Thoracic aorta (tissue), 2 donors: Measurements from ENCODE around the gene TSR1. TPM values are rescaled to one million over a fixed set of nuclear protein-coding genes. Genes with fewer than 3 reads are reported as not detected.
A peak's percentile ranks its signal among the peaks of the same experiment; 100 is the strongest.

ENCODE experiments used
- ATAC-seq: fragments of 150-250 bp; one replicate; pipeline ENCODE4 v1.8.0; 2017; ENCODE audit warnings: low read depth; ENCODE audit not compliant: insufficient number of reproducible peaks, low FRiP score
- DNase-seq: peaks from one replicate; pipeline ENCODE4 v3.0.0-alpha.2; 2020; ENCODE audit warnings: low spot score
- H3K27ac ChIP-seq, 2 donors: fragments of 200-600 bp; sonication (generic); 1 replicate in 1 of 2; 2 replicates in 1 of 2; pipeline ENCODE4 v1.5.1; 2016; ENCODE audit warnings: mild to moderate bottlenecking in 2 of 2, moderate library complexity in 2 of 2
- H3K27me3 ChIP-seq: fragments of 200-600 bp; sonication (generic); replicated peaks from 2 replicates; pipeline ENCODE4 v1.6.0; 2016; ENCODE audit warnings: mild to moderate bottlenecking; ENCODE audit not compliant: insufficient read depth
- H3K36me3 ChIP-seq: fragments of 200-600 bp; sonication (generic); one replicate; pipeline ENCODE4 v1.5.1; 2016
- H3K4me1 ChIP-seq, 2 donors: fragments of 200-600 bp; sonication (generic); 1 replicate in 1 of 2; 2 replicates in 1 of 2; pipeline versions ENCODE4 v1.5.1 to v1.6.0; 2016; ENCODE audit warnings: low read depth in 2 of 2, mild to moderate bottlenecking in 1 of 2; ENCODE audit not compliant: control insufficient read depth in 1 of 2
- H3K4me3 ChIP-seq: fragments of 200-600 bp; sonication (generic); 2 replicates; pipeline ENCODE4 v1.5.1; 2016; ENCODE audit warnings: mild to moderate bottlenecking
- H3K9me3 ChIP-seq: fragments of 200-600 bp; sonication (generic); 2 replicates; pipeline ENCODE4 v1.5.1; 2016
- total RNA-seq, 2 donors: library from RNA; depleted of rRNA; stranded (reverse); fragments of >200 nt; gene quantifications; one replicate each; pipeline versions ENCODE4 v1.1.0 to v1.2.3, GENCODE V29; 2016
- TF ChIP-seq, protein P1 (sequence below): fragments of 200-600 bp; sonication (generic); IDR thresholded peaks from one replicate; pipeline ENCODE4 v1.5.1; 2019; ENCODE audit warnings: antibody characterized with exemption

TSR1 gene
- total RNA-seq, 2 donors from 2014 or later: 36.0 to 63.2 TPM

- no peak overlapping the region for H3K4me3 ChIP-seq
- ATAC-seq: no peak
- no peaks in the 10 kb centered on the region for H3K27me3 ChIP-seq
- DNase-seq: no peak
- H3K4me1 ChIP-seq: peaks cover 0 to 12% of the 10 kb centered on the region in 2 donors
- TF ChIP-seq, protein P1, sequence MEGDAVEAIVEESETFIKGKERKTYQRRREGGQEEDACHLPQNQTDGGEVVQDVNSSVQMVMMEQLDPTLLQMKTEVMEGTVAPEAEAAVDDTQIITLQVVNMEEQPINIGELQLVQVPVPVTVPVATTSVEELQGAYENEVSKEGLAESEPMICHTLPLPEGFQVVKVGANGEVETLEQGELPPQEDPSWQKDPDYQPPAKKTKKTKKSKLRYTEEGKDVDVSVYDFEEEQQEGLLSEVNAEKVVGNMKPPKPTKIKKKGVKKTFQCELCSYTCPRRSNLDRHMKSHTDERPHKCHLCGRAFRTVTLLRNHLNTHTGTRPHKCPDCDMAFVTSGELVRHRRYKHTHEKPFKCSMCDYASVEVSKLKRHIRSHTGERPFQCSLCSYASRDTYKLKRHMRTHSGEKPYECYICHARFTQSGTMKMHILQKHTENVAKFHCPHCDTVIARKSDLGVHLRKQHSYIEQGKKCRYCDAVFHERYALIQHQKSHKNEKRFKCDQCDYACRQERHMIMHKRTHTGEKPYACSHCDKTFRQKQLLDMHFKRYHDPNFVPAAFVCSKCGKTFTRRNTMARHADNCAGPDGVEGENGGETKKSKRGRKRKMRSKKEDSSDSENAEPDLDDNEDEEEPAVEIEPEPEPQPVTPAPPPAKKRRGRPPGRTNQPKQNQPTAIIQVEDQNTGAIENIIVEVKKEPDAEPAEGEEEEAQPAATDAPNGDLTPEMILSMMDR: no peak
- peaks cover 34% of the 10 kb centered on the region for H3K36me3 ChIP-seq
- H3K27ac ChIP-seq: no peak overlapping the region
- no peaks in the 10 kb centered on the region for H3K9me3 ChIP-seq
These were observed 40.7 kb downstream of the TSR1 start for GRCh38 chr17:2295575-2295974.

DNA sequence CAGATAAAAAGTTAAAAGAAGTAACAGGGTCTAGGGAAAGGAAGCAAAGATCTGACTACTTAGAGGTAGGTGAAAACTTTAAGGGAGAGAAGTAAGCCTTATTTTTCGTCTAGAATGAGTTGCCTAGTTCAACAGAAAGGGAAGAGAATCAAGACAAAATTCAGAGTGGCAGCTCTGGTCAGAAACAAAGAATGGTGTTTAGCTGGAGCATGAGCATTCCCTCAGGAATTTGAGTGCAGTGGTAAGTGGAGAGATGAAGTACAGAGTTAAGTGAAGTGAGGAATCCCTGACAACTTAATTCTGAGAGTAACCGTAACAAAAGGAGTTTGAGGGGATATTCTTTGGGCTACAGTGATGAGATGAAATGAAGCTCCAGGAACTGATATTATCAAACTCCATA, 44.2 kb downstream of the TSR1 start:
- no peaks in the 10 kb centered on the region for H3K9me3 ChIP-seq
- DNase-seq: no peak
- H3K4me1 ChIP-seq: peaks cover 0 to 3% of the 10 kb centered on the region in 2 donors
- ATAC-seq: no peak
- H3K36me3 ChIP-seq: peaks cover 39% of the 10 kb centered on the region
- no peak overlapping the region for H3K27ac ChIP-seq
- TF ChIP-seq, protein P1: no peak
- no peak overlapping the region for H3K4me3 ChIP-seq
- no peaks in the 10 kb centered on the region for H3K27me3 ChIP-seq

GRCh38 chr17:2289878-2290478, 46.3 kb downstream of the TSR1 start:
- H3K27me3 ChIP-seq: no peaks in the 10 kb centered on the region
- H3K27ac ChIP-seq: no peak overlapping the region
- no peaks in the 10 kb centered on the region for H3K9me3 ChIP-seq
- ATAC-seq: no peak
- H3K36me3 ChIP-seq: peaks cover 28% of the 10 kb centered on the region
- H3K4me3 ChIP-seq: no peak overlapping the region
- no peak for DNase-seq
- TF ChIP-seq, protein P1: no peak
- no peaks in the 10 kb centered on the region for H3K4me1 ChIP-seq

- DNase-seq (no peak), ATAC-seq (no peak)
- H3K9me3 ChIP-seq: no peaks in the 10 kb centered on the region
- TF ChIP-seq, protein P1: no peak
- no peaks in the 10 kb centered on the region for H3K27me3 ChIP-seq
- no peak overlapping the region for H3K4me3 ChIP-seq
- no peaks in the 10 kb centered on the region for H3K4me1 ChIP-seq
- H3K36me3 ChIP-seq: peaks cover 41% of the 10 kb centered on the region
- H3K27ac ChIP-seq: no peak overlapping the region
These were observed 53.0 kb downstream of the TSR1 start for GRCh38 chr17:2283302-2283701.

GRCh38 chr17:2282297-2282873, 53.9 kb downstream of the TSR1 start:
- H3K4me3 ChIP-seq: no peak overlapping the region
- H3K27me3 ChIP-seq: no peaks in the 10 kb centered on the region
- ATAC-seq (no peak), DNase-seq (no peak)
- TF ChIP-seq, protein P1: peak; percentile 61
- peaks cover 34% of the 10 kb centered on the region for H3K36me3 ChIP-seq
- H3K9me3 ChIP-seq: no peaks in the 10 kb centered on the region
- H3K27ac ChIP-seq: no peak overlapping the region
- H3K4me1 ChIP-seq: no peaks in the 10 kb centered on the region
